GM21367 (cell line): ENCODE measurements around the gene DAB2.

Source experiments
- ATAC-seq: cut with Tn5 transposase; IDR thresholded peaks from one replicate; pipeline ENCODE4 v1.9.1; 2021; ENCODE audit not compliant: unreplicated experiment

Gene DAB2

DNA sequence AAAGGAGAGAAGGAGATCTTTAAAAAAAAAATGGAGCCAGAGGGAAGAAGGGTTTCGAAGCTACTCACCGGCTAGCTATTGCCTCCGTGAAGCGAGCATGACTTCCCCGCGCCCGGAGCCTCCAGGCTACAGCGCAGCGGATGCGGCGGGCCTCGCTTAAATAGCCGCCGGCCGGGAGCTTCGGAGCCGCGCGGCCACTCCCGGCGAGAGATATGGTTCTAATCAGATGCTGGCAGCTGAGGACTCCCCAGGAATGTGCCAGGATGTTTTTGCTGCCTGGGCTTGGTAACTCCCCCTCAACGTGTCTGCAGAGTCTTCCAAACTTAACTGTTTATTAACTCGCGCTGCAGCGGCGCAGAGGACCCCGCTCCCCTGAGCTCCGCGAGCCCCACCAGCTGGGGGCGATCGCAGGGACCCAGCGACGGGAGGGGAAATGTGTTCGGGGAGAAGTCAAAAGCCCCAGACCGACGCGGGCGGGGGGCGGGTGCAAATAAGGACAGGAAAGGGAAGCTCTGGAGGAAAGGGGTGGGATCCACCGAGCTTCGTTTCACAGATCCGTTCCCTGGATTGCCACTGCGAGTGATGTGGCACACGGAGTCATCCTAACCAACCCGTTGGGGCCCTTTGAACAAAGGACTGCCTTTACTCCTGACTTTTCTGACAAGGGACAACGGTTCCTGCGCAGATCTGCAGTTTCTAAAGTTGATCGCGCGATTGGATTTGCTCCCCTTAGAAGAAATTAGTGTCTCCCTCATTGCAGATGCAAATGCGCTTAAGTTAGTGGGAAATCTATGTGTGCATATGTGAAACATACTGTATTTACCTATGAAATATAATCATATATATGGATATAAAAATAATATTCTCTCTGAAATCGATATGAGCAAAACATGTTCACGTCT, at the start of gene DAB2:
DAB2 (minus strand) TSS at position 245 of the 902 bp plus-strand sequence. CDS start 30,660 bp downstream, outside the sequence.
- peak; percentile 73 for ATAC-seq

DNA sequence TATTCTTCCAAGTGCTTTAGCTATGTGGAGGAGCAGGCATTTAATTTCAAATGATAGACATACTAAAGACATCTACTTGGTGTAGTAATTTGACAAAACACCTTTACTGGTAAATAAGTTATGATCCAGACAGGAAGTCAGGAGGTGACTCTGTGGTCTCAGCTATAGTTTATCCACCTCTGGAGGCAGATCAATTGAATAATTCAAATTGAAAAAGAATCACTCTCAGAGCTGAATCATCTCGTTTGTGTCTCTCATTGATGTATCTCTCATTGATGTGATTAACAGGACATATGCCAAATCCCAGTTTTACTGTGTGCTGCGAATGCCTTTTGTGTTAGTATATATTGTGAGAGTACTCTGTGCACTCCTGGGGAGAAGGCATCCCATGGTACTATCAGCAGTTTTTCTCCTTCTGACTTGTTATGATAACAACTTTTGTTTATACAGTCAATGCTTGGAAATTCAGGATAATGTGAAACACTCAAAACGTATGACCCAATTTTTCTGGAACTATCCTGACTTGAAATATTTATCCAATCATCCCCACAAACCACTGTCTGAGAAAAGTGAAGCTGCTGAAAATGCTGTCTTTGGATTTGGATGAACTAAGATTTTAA, 48.5 kb upstream of the DAB2 start:
- no peak for ATAC-seq

DNA sequence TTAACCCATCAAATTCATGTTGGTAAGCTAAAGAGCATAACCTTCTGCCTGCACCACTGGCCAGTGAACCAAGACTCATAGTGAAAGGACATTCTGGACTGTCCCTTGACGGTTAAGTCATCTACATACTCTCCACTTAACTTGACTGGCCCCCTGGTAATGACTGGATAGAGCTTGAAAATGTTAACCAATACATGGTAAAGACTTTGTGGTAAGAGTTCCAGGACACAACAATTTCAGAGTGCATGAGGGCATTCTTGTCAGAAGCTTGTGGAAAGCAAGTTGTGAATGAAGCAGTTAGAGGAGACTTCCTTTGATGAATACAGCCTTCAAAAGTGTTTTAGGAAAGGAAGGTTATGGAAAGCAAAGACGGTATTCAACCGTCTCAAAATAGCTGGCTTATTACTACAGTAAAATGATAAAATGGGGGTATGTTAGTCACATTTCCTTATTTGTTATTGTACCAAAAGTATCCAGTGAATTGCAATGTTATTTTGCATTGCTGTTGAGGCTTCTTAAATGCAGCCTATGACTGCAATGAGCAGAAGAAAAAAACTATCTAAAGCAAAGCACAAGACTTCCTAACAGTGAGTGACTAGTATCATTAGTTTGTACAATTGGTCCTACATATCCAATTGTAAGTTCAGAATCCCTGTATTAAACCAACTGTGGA, 47.2 kb upstream of the DAB2 start:
- no peak for ATAC-seq

DNA sequence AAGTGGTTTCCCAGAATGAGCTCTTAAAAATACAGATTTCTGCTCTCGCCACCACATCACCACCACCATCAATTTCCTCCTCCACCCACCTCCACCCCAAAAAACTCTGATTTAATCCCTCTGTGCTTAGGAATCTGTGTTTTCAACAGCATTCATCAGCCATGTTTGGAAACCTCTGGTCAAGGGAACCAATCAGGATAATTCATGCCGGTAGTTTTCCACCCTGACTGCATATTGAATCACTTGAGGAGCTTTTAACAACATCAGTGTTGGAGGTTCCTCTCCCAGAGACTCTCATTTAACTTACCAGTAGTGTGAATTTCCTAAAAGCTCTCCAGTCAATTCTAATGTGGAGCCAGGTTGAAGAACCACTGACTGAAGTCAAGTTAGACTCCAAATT, 46.0 kb upstream of the DAB2 start:
- no peak for ATAC-seq

DNA sequence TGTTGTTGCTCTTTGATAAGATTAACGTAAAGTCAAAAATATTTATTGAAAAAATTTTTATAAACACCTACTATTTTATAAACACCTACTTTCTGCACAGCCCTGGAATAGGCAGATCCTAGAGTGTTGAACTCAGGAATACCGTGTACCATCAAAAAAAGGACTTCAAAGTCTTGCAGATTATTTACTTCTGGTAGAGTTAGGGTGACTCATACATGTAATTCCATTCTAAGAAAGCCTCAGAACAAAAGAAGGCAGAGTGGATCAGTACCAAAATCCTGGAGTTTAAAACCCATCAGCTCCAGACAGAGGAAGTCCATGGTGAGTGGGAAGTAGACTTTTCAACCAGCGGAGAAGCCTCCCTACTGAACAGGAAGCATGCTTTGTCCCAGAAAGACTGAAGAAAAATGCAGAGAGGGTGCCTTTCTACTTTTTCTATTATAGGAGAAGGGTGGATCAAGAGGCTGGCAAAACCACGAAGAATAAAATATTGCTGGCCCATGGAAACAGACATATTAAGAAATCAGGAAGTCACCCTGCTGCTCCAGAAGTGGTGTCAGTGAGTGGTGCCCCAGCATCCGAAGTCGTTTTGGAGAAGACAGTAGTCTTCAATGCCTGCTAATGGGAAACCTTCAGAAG, 45.1 kb upstream of the DAB2 start:
- ATAC-seq = no peak

DNA sequence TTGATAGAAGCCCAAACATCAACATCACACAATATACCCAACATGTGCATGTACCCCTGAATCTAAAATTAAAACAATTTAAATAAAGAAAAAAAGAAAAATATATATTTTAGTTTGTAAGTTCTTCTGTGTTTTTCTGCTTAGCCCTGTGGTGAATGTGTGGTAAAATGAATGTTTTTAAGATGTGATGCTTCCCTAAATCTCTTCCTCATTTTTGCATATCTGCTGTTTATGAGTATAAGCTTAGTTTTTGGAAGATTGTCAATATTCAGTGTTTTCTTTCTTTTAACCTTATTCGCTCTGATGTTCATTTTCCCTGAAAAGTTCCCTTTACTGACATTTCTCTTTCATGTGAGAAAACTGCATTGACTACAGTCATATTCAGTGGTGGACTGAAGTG, 44.4 kb upstream of the DAB2 start:
- ATAC-seq = no peak

DNA sequence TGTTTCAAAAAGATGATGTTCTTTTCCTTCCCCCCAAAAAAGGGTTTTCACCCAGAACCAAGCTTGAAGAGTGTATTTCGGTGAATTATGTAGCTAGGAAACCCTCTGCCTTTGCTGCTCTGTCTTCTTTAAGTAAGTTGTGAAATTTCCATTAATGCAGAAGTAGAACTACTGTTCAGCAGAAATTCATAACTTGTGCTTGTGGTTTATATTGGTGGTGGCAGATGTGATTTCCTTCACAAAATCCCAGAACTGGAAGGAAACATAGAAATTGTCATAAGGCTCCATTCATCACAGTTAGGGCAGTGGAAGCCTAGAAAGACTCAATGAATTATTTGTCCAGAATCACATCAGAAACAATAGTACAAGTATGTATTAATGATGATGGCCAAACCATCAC, 42.1 kb upstream of the DAB2 start:
- ATAC-seq = no peak

DNA sequence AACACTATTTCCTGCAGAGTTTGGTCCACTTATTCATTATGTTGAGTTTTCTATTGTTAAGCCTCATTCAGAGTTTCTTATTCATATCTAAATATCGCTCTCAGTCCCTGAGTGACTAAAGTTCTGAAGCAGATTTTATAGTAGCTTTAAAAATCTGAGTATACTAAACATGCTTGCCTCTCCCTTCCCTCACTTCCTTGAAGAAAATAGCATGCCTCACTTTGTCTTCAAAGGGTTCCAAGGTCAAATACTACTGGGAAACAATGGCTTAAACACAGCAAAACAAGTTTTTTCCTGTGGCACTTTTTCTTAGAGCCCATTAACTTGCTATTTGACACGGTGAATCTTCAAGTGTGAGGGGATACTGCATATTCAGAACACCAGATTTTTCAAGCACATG, 41.1 kb upstream of the DAB2 start:
- ATAC-seq = no peak

DNA sequence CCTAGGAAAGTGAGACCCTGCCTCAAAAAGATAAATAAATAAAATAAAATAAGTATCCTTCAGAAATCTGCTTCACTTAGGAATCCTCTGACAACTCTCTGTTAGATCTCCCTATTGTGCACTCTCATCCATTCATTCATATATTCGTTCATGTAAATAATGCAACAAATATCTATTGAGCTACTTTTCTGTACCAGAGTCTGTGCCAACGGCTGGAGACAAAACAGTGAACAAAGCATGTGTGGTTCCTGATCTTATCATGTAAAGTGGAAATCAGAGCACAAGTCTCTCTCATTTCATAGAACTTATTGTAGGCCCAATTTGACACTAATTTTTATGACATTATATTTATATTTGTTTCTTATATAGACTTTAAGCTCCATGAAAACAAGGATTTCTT, 40.3 kb upstream of the DAB2 start:
- no peak for ATAC-seq

DNA sequence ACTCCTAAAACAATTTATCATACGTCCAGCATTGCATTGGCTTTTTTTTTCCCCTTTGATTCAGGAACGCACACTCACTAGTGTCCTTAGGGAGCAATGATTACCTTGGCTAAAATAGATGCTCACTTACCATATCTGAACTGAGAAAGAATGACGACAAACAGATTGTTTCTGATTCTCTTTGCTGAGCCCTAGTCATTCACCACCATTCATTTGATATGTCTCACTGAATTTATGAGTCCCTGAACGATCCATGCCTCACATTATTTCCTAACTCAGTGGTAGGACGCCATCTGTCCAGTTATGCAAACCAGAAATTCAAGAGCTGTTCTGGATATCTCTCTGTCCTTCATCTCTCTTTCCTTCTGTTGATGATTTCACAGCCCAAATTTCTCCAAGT, 39.3 kb upstream of the DAB2 start:
- ATAC-seq = no peak

DNA sequence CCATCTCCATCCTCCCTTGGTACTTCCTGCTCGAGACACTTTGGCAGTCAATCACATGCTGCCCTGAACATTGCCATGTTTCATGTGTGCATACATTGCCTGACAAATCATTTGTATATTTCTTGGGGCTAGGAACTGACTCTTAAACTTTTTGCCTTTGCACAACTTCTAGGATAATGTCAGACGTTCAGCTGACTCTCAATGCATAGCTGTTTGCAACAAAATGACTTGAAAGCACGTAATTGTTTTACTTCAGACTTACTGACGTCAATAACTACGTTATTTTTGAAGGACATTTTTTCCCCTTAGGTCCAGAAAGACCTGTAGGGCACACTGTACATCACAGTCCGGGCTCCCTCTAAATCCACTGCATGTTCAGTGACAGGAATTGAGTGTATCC, 37.4 kb upstream of the DAB2 start:
- no peak for ATAC-seq

DNA sequence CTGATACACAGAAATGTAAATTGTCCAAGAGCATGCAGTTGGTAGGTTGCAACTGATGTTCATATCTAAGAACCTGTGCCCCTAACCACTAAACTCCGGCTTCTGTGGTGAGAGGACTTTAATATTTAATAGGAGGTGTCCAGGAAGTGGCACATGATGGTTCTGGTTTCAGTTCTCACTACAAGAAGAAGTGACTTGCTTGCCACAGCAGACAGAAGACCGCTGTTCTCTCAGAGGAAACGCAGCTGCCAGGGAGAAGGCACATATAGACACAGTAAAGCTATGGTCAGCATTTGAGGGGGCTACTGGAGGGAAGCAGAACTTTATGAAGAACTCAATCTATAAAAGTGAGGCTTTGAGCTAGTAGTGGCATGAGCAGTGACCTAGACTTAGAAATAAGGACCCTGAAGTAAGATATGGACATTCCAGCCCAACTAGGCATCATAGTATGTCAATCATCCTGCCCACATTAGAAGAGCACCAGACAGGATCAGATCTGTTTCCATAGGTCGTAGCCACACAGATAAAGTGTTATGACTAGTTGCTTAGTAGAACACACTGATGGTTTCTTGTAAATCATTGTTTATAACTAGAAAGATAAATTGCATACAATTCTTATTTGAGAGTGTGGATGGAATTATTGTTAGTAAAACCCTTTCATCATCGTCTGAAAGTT, 36.4 kb upstream of the DAB2 start:
- ATAC-seq = peak; percentile 74

DNA sequence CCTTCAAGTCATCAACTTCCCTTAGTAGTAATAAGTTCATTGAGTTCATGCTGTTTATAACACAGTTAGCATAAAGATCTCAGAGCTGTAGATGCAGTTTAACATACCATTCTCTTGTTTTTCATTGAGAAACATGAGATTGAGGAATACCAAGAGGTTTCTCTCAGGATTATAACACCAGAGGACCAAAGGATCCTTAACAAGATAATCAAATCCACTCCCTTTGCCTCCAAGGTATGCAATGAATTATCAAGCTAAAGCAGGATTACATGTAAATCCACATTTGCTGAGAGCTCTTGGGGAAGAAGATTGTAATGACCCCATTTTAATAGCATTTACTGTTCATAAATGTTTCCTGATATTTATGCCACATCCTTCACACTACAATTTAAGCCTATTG, 35.1 kb upstream of the DAB2 start:
- no peak for ATAC-seq

DNA sequence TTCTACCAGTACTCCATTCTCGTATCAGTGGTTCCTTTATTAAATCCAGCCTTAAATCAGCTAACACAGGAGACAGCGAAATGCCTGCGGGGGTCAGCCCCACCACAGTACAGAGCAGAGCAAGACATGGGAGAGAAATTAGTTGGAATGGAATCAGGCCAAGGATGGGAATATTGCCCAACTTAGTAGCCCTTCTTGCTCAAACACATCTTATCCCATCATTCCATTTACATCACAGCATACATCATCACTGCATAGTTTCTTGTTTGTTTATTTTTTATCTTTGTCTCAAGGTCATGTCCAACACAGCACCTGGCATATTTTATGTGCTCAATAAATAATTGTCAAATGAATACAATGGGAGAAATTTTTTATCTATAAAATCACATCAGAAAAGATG, 34.3 kb upstream of the DAB2 start:
- ATAC-seq = no peak

DNA sequence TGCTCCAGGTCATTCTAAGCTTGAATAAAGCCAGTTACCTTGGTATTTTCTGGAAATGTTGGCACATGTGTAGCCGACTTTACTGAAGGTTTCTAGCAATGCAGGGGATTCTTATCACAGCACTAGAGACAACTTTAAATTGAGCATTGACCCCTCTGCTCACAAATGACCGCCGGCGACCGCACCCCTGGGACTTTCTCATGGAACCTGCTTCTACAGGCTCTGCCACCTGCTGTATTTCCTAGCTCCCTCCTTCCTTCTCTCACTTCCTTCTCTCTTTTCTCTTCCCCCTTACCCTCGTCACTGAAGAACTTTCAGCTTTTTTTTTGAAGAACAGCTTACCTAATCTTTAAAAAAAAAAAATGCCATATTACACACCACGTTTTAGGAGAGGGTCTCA, 30.9 kb upstream of the DAB2 start:
- ATAC-seq = no peak

DNA sequence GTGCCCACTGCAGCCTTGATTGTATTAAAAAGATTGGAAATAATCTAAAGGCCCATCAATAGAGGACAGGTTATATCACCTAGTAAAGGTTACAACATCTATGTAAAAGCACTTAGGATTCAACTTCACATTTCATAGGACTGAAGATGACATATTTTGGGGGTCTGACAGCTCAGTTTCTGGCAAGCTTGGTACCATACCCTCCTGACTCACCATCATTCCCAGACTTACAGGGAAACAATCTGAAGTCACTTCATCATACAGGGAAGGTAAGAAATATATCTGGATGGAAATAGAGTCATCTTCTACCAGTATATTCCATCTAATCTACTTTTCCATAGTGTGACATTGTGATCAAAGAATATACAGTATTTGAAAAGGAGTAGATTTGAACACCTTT, 28.8 kb upstream of the DAB2 start:
- ATAC-seq = no peak

DNA sequence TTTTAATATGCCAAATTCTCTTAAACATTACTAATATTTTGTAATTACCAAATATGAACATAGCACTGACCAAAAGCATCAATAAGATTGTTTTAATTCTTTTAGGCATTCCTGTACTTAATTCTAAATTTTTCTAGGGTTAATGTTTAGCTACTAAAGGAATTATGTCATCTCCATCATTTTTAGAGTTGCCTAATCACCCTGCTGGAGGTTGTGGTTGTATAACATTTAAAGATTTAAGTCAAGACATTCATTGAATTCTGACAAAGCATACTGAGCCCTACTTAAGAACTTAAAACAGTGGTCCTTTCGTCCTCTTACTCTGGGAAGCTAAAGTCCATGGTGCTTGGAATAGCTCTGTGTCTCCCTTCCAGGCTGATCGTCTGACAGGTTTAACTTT, 28.1 kb upstream of the DAB2 start:
- ATAC-seq = no peak

DNA sequence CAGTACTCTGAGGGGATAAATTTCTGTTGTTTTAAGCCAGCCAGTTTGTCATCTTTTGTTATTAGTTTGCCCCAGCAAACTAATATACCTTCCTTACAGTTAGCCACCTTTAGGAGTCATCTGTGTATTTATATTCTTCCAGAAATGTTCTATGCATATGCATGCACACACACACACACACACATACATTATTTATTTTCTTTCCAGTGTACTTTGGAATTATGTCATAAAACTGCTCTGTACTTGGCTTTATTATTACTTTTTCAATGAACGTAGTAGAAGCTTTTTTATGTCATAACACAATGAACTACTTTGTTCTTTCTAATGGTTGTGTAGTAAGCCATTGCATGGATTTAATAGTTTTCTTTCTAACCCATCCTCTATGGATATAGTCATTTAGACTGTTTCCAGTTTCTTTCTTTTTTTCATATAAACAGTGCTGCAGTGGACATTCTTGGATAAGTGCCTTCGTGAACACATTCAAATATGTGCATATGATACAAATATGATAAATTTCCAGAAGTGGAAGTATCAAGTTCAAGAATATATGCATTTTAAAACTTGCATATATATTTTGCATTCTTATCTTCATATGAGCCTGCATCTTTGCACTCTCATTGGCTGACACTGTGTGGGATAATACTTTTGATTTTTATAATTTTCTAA, 26.6 kb upstream of the DAB2 start:
- no peak for ATAC-seq

DNA sequence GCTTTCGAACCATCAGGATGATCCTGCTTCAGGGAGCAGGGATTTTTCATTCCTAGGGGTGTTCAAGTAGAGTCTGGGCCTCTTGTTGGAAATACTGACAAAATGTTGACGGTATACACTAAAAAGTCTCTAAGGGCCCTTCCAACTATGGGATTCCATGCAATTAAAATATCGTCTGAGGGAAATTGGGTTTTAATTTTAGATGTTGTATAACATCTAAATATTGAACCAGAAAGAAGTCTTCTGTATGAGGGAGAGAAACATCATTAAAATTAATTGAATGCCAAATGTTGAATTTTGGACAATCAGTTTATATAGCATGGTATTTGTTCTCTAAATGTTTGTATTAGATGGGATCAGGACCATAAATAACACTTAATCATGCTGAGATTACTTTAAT, 25.7 kb upstream of the DAB2 start:
- ATAC-seq = no peak

DNA sequence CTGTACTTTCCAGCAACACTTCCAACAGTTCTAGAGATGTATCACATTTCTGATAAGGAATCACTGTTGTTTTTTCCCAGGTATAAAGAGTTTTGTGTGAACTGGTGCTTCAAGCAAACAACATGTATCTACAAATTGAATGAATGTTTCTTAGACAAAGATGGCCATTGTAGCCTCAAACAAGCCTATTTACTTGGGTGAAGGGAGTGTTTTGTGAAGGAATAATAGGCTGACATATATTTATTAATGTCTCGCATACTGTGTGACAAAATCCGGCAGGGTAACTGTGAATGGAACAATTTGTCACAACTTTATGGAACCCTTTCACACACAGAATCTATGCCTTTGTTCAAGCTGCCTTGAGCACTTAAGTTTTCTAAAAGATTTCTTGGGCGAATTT, 24.8 kb upstream of the DAB2 start:
- no peak for ATAC-seq
